HL-60 (cell line): Measurements from ENCODE around the gene AMZ2.

Source experiments
- CTCF ChIP-seq: IDR thresholded peaks from one replicate; pipeline ENCODE4 v1.5.1; 2011; ENCODE audit warnings: low read length, control low read depth, inconsistent platforms; ENCODE audit not compliant: insufficient read depth
- GABPA ChIP-seq: IDR thresholded peaks from 2 replicates; pipeline ENCODE4 v1.6.1; 2012; ENCODE audit warnings: low read depth
- POLR2AphosphoS5 ChIP-seq: IDR thresholded peaks from 2 replicates; pipeline ENCODE4 v1.6.1; 2012; ENCODE audit warnings: low read depth
- REST ChIP-seq: IDR thresholded peaks from 2 replicates; pipeline ENCODE4 v1.6.1; 2012; ENCODE audit warnings: low read depth; ENCODE audit not compliant: insufficient replicate concordance
- SPI1 ChIP-seq: IDR thresholded peaks from 2 replicates; pipeline ENCODE4 v1.6.1; 2012; ENCODE audit warnings: low read depth, mild to moderate bottlenecking, borderline replicate concordance

GRCh38 chr17:68277807-68278206, 30.0 kb downstream of the AMZ2 start:
- no peak for TF ChIP-seq CTCF
- no peak for TF ChIP-seq REST
- no peak for TF ChIP-seq POLR2AphosphoS5
- TF ChIP-seq GABPA, result no peak
- TF ChIP-seq SPI1, result no peak
